ENCODE results near the gene PHYKPL.

- TF ChIP-seq POLR2A (IDR thresholded peaks at IDR 0.05) = no peak
- no peak for TF ChIP-seq CTCF (IDR thresholded peaks at IDR 0.05)
- no peak for TF ChIP-seq POLR2AphosphoS5 (IDR thresholded peaks at IDR 0.05)
- TF ChIP-seq EP300 (IDR thresholded peaks at IDR 0.05) = no peak
Measured at GRCh38 chr5:178240341-178240741, 7.7 kb upstream of the PHYKPL start.
